Measurements from ENCODE around the gene SUN3.
"Not testable (repeated sequence)": the region's sequence is repeated elsewhere in the genome, so short reads cannot be mapped to it uniquely, and the experiment has no call there.

Gene SUN3

DNA sequence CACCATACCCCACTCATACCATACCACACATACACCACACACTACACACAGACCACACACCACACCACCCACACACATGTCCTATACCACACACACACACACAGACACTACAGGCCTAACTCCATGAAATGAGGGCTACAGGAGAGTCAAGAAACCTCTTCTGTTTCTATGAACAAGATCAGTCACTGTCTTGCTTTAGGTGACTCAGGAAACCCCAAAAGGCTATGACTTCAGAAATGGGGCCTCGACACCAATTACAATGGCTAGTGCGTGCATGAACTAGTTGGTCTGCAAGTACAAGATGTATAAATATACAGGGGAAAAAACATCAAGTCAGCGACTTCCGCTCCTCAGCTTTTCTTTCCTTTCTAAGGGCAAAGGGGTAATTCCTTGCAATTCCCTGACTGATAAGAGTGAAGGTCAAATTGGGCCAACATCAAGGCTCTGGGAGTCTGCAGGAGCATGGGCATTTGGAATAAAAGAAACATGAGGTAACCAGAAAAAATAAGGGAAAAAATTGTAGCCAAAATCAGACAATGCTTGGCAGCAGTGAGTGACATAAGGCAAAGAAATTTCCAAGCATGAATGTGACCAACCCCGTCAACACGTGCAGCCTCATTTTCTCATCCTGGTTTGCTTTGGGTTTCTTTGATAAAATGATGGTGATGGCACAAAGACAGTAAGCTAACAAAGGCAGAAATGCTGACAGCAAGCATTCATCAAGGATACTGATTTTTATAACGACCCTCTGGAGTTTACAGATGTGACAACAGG lies 82.1 kb downstream of the SUN3 start:
- no peak overlapping the region for H3K4me3 ChIP-seq (ENCODE audit: low read depth, low read length)
- TF ChIP-seq, protein P1, sequence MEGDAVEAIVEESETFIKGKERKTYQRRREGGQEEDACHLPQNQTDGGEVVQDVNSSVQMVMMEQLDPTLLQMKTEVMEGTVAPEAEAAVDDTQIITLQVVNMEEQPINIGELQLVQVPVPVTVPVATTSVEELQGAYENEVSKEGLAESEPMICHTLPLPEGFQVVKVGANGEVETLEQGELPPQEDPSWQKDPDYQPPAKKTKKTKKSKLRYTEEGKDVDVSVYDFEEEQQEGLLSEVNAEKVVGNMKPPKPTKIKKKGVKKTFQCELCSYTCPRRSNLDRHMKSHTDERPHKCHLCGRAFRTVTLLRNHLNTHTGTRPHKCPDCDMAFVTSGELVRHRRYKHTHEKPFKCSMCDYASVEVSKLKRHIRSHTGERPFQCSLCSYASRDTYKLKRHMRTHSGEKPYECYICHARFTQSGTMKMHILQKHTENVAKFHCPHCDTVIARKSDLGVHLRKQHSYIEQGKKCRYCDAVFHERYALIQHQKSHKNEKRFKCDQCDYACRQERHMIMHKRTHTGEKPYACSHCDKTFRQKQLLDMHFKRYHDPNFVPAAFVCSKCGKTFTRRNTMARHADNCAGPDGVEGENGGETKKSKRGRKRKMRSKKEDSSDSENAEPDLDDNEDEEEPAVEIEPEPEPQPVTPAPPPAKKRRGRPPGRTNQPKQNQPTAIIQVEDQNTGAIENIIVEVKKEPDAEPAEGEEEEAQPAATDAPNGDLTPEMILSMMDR (IDR thresholded peaks at IDR 0.05; ENCODE audit: borderline replicate concordance, insufficient read depth, low read depth, low read length), result no peak

DNA sequence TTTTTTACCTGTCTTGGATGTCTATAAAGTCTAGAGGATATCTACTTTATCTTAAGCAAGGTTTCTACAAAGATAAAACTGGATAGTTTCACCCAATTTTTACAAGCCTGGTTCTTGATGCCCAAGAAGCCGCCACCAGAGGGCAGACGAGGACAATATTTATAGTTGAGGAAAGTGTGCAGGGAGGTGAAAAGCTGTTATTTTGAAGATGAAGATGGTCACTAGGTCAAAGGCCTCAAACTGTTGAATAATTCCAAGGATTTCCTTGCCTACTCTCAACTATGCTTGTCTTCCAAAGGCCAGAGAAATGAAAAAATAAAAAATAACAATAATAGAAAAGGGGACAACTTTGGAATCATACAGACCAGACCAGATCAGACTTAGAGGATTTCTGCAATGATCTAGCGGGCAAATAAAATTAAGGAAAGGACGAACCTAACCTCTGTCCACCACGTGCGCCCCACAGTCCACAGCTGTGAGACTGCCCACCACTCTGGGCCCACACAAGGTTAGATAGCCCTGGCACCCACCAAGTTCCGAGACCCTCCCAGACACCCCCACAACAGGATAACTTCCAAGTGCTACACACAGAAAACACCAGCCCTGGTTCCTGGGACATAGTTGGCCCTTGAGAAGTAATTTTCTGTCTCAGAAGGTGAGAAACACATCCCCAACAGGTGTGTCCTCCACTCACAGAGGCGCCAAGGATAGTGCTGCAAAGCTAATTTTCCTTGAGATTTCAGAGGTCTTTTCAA lies 83.5 kb downstream of the SUN3 start:
- TF ChIP-seq, protein P1 (IDR thresholded peaks at IDR 0.05; ENCODE audit: borderline replicate concordance, insufficient read depth, low read depth, low read length), result peak; percentile 47
- H3K4me3 ChIP-seq (ENCODE audit: low read depth, low read length), result no peak overlapping the region

DNA sequence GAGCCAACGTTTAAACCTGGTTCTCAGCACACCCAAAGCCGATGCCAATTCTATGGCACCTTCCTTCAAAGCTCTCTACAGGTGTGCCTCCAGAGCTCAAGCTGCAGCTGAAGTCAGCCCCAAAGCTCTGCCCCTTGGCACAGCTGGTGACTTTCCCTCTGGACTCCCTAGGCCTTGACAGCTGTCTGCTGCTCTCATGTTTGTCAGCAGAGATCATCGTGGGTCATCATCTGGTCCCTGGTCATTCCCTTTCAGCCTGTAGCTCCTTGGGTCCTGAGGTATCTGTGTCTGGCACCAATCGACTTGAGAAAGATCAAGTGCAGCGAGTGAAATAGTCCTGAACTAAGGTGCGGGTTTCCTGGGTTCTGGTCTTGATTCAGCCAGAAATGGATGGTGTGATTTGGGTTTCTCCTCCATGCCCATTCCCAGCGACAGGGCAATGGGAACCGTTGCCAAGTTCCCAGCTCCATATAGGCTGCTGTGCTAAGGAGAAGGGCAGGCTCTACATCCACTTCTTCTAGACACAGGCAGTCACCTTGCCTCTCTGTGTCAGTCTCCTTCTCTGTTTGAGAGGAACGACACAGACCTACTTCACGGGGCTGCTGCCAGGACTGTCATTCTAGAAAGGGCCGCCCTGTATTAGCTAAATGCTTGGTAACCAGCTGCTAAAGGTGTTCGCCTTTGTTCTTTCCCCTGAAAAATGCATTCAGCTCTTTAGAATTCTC lies 84.2 kb downstream of the SUN3 start:
- no peak overlapping the region for H3K4me3 ChIP-seq (ENCODE audit: low read depth, low read length)
- TF ChIP-seq, protein P1 (IDR thresholded peaks at IDR 0.05; ENCODE audit: borderline replicate concordance, insufficient read depth, low read depth, low read length), result no peak

DNA sequence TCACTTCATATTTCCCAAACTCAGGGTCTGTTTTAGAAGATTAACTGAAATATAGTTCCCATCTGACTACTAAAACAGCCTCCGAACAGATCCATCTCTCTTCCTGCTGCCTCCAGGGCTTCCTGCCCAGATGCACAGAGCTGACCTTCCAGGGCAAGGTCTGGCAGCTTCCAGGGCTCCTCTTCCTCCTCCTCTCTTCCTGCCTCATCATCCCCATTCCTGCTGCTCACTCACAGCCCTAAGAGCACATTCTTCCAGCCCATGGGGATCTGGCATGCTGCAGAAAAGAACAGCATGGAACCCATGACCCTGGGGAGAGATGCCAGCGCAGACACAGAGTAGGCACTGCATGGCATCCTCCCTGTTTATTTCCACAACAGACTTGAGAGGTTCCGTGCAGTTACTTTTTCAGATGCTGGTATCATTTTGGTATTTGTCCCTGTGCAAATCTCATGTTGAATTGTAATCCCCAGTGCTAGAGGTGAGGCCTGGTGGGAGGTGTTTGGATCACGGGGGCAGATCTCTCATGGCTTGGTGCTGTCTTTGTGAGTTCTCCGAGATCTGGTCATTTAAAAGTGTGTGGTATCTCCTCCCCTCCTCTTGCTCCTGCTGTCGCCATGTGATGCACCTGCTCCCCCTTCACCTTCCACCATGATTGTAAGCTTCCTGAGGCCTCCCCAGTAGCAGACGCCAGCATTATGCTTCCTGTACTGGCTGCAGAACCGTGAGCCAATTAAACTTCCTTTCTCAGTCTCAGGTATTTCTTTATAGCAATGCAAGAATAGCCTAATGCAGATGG lies 85.0 kb downstream of the SUN3 start:
- H3K4me3 ChIP-seq (ENCODE audit: low read depth, low read length), result no peak overlapping the region
- TF ChIP-seq, protein P1 (IDR thresholded peaks at IDR 0.05; ENCODE audit: borderline replicate concordance, insufficient read depth, low read depth, low read length), result no peak

DNA sequence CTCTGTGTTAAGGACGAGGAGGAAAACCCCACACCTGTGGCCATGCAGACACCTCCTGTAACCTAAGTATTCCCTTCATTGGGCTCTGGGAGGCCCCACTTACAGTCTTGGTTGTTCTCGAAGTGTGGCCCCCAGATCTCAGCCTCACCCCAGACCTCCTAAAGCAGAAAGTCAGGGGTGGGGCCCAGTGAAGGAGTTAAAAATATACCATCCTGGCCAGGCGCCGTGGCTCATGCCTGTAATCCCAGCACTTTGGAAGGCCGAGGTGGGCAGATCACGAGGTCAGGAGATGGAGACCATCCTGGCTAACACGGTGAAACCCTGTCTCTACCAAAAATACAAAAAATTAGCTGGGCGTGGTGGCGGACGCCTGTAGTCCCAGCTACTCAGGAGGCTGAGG lies 86.3 kb downstream of the SUN3 start:
- H3K4me3 ChIP-seq (ENCODE audit: low read depth, low read length), result not testable (repeated sequence)

DNA sequence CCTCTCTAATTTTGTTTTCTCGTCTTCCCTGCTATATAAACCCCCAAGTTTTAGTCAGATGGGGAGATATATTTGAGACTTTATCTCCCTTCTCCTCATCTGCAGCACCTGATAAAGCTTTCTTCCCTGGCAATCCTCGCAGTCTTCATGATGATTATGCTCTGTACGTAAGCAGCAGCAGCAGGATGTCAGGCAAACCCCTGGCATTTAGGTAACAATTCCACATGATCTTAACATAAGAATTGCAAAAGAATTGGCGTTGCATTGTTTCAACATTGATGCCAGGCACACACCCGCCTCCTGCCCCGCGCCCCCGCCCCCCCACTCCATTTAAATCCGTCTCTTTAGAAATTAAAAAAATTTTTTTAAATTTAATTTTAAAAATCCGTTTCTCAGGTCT lies 86.8 kb downstream of the SUN3 start:
- H3K4me3 ChIP-seq (ENCODE audit: low read depth, low read length), result no peak overlapping the region
- TF ChIP-seq, protein P1 (IDR thresholded peaks at IDR 0.05; ENCODE audit: borderline replicate concordance, insufficient read depth, low read depth, low read length), result no peak

Measured in GM12875 (cell line).